Measurements from ENCODE around the gene YTHDC2.

- TF ChIP-seq GATA2 (IDR thresholded peaks at IDR 0.05; ENCODE audit: low read depth, low read length) (no peak), GATA3 (IDR thresholded peaks at IDR 0.05; ENCODE audit: low read depth, low read length) (no peak)
These were observed 5.4 kb downstream of the YTHDC2 start for GRCh38 chr5:113518884-113519283.

All from SH-SY5Y (cell line).